Myometrial cell (primary cell): Measurements from ENCODE around the gene FAM81B. TPM values are rescaled to one million over a fixed set of nuclear protein-coding genes. Genes with fewer than 3 reads are reported as not detected.

Experiments
- total RNA-seq: library from RNA; depleted of rRNA; stranded (reverse); fragments of >200 nt; gene quantifications from 2 replicates; pipeline ENCODE4 v1.2.3, GENCODE V29; 2015

The FAM81B gene
- total RNA-seq: not detected in 2 replicates

GRCh38 chr5:95390812-95391492 lies at the start of gene FAM81B:
Gene FAM81B, plus strand, starts transcription at chr5:95391366. Its CDS starts 24 bp downstream, at chr5:95391390.

Other genes with a start within 250 kb of the FAM81B start
- gene MCTP1, start 106.3 kb upstream of the FAM81B start, total RNA-seq: 7.2 and 8.3 TPM in 2 replicates
- 72.4 and 87.9 TPM in 2 replicates for gene SKIC3, start 163.6 kb downstream of the FAM81B start, total RNA-seq
- gene ARSK, start 163.7 kb downstream of the FAM81B start, total RNA-seq: 16.7 and 22.3 TPM in 2 replicates
- gene GPR150, start 228.7 kb downstream of the FAM81B start, total RNA-seq: 0.18 and 0.86 TPM in 2 replicates